HG03280 (cell line): Measurements from ENCODE around the gene ZBTB25.
A peak's percentile ranks its signal among the peaks of the same experiment; 100 is the strongest.

Source experiments
- ATAC-seq: cut with Tn5 transposase; IDR thresholded peaks from one replicate; pipeline ENCODE4 v1.9.1; 2021; ENCODE audit warnings: mild to moderate bottlenecking, moderate library complexity; ENCODE audit not compliant: unreplicated experiment

ZBTB25 gene

DNA sequence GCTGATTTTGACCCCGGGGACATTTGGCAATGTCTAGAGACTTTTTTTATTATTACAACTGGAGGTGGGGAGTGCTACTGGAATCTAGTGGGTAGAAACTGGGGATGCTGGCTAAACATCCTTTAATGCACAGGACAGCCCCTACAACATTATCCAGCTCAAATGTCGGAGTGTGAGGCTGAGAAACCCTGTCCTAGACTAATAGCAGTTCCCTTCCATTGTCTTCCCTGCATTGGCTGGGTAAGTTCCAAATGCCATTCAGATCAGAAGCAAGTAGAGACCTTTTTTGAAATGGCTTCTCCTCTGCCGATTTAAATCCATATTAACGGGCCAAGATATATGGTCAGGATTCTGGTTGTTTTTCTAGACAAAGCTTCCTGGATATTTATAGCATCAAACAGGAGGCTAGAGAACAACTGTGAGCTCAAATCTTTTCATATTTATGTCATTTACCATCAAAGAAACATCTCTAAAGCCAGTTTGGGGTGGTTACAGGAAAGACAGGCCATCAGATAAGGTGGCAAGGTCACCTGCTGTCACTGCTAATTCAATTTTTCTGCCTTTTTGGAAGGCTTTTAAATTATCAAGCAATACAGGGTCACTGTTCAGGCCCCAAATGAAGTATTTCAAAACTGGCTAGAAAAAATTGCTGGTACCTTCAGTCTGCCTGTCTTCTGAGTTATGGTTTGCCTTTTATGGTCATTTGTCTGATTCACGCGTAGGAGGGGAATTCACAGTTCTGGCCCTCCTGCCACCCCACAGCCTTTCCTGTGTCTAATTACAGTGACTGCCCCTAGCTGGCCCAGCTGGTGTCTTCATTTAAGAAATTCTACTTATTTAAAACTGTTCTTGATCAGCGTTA is 58.4 kb downstream of the ZBTB25 start:
- peak; percentile 94 for ATAC-seq

DNA sequence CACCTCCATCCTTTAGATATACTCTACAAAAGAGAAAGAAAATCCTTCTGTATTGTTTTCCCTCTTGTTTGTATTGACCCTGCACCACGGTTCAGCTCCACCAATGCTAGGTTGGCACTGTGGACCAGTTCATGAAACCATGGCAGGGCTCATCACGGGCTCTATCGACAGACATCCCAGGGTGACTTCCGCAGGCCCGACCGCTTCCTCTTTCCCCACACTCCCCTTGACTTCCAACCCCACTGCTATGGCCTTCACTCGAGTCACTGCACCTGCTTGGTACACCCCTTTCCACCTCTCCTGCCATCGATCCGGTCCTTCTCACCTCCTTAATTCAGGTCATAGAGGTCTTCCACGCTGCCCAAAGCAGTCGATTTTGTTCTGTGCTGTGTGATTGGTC is 59.5 kb downstream of the ZBTB25 start:
- ATAC-seq = no peak

DNA sequence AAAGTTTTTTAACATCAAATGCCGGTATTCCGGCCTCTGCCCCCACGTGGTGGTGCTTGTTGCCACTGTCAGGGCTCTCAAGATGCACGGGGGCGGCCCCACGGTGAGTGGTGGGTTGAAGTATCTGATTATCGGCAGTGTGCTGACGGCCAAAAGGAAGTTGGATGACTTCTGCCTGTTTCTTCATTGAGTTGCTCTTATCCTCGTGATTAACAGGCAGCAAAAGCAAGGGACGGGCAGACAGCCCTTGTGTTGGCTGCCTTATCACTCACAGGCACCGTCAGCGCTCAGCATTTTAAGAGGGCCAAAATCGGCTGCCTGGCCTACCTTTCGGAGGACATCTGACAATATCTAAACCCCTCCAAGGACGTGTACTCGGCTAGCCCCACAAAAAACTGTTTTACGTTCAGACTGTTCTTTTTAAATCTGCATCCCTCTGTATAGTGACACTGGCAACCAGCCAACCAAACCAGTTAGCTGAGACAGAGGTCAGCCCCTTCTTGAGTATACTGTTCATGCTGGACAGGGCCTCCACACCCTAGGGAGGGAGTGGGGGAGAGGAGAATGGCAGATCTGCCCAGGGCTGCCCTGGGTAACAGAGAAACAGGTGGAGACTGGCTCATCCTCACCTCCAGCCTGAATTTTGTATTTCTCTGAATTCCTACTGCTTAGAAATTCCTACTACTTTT is 61.2 kb downstream of the ZBTB25 start:
- no peak for ATAC-seq

DNA sequence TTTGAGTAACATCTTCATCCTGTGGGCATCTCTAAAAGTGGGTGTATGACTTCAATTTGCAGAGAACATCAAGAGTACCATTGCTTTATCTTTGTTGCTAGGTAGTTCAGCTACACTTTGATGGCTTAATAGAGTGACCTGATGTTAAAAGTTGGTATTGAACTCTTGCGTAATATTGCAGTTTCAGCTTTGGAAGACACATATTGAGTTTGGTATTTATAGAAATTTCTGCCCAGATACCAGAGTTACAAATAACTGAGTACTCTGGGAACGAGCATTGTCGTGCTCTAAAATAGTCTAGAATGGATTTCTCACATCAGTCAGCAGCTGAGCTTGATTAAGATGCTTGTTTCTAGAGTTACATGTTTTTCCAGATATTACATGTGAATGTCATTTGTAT is 63.1 kb downstream of the ZBTB25 start:
- no peak for ATAC-seq

DNA sequence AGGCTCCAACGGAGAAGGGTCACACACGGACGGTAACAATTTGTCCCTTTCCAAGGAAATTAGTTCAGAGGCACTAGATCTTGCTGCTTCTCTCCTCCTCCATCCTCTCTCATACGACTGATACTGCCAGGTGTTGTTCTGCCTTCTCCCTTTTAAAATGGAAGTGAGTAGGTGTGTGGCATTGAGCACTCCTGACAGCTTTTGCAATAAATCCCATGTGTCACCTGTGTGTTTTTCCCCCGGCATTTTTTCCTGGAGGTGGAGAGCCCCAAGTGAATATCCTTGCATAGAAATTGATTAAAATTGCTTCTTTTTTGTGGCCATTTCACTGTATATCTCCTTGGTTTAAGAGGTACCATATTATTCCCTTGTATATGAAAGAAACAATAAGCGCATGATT is 64.5 kb downstream of the ZBTB25 start:
- no peak for ATAC-seq

DNA sequence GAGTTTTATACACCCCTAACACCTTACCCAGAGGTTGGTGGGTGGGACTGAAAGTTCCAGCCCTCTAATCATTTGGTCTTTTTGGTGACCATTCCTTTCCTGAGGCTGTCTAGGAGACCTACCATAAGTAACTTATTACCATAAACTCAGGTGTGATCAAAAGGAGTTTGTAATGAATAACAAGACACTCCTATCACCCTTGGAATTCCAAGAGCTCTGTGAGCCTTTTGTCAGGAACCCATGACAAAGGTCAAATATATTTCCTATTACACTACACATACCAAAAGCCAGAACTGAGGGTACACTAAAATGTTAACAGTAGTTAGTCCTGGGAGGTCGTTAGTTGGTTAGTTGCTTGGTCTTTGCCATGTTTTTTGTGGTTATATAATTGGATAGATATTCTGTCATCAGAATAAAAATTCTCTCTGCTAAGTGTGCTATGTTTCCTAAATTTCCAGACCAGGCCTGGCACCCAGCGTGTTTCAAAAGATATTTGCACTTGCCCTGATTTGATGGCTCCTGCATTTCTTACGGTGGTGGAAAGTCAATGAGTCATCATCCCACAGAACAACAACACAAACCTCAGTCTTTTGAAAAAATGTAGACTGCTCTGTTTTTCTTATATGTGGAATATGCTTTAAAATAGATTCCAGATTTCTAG is 65.3 kb downstream of the ZBTB25 start:
- no peak for ATAC-seq

DNA sequence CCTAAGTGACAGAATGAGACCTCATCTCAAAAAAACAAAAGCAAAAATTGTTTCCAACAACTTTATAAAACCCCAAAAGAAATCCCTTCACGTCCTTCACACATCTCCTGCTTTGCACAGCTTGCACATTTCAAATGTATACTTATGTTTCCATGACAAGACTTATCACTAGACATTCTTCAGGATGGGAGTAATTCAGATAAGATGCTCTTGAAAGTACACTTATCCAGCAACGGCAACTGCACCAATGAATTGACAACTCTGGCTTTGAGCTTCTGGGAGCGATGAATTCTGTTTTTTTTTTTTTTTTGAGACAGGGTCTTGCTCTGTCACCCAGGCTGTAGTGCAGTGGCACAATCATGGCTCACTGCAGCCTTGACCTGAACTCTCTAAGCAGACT is 69.1 kb downstream of the ZBTB25 start:
- no peak for ATAC-seq

DNA sequence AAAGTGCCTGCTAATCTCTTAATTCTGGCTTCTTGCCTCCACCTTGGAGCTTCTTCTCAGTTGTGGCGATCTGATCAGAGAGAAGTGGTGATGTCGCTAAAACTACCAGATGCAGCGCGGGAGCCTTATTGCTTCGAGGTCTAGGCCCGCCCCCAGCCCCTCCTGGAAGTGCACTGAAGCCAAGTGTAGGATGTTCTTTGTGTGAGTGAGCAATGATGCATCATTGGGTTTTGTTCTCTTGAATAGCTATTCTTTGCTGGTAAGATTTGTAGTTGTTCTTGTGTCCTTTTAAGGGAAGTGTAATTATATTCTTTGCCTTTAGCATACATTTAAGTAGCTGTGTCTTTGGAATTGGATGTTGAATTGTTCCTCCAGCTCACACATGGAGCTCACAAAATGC is 79.7 kb downstream of the ZBTB25 start:
- ATAC-seq = no peak

DNA sequence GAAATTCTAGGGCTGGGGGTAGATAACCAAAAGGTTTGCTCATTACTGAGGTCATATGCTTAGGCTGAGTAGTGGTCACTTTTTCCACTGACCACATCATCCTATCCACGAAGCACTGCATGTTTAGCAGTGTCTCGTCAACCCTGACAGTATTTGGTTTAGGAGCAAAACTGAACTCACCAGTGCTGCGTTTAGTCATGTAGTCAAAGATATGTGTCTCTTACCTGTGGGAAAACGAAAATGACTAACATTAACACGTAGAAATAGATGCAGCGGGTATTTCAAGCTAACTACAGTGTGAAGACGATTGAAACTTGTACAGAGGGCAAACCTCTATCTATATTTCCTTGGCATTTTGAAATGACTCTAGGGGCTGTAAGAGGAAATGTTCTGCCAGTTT is 80.9 kb downstream of the ZBTB25 start:
- no peak for ATAC-seq

DNA sequence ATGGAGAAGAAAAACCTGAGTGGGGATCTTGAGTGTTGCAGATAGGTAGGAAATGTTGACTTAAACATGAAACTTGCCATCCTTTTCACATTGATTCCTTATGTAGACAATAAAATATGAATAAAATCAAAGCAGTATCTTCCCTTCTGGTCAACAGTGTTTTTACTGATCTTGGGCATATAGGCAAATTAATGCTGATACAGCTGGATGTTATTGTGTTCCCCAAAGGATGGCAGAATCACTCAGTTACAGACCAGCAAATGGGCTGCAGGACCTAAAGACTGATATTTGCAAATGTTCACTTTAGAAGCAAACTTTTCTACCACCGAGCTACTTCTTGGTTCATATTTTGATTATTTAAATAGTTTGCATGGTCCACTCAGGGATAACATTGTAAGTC is 81.6 kb downstream of the ZBTB25 start:
- no peak for ATAC-seq

DNA sequence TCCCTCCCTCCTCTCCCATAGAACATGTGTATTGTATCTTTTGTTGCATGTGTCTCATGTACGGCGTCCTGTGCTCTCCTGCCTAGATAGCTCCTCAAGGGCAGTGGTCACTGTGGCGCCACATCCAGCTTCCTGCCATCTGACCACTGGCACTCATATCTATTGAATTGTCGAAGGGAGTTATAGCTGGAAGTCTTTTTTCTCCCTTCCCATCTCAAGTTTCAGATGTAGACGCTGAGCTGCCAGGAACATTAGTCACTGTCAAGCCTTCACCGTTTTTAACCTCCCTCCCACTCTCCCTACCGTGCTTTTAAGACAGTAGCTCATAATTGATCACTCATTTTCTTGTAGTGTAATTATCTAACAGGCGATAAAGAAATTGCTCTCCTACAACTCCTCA is 82.5 kb downstream of the ZBTB25 start:
- ATAC-seq = no peak

DNA sequence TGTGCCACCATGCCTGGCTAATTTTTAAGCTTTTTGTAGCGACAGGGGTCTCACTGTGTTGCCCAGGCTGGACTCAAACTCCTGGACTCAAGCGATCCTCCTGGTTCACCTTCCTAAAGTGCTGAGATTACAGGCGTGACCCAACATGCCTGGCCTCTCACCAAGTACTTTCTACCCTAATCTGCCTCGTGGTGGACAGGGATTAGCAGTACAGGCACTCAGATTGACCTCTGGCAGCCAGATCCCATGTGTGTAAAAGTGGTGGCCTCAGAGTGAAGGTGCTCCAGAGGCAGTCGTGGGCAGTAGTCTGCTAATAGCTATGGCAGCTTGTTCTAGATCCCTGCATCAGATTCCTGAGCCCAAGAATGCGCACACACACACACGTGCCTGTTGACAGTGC is 84.6 kb downstream of the ZBTB25 start:
- ATAC-seq = no peak

DNA sequence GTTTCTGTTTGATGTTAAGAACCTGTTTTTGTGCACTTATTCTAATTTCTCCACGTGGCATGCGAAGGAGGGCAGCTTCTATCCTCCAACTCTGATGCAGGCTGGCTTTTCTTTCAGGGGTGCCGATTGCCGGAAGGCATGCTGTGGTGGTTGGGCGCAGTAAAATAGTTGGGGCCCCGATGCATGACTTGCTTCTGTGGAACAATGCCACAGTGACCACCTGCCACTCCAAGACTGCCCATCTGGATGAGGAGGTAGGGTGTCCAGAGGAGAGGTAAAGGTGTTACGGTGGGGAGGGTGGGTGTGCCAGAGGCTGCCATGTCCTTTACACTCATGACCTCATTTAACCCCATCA is 85.9 kb downstream of the ZBTB25 start:
- ATAC-seq = no peak

DNA sequence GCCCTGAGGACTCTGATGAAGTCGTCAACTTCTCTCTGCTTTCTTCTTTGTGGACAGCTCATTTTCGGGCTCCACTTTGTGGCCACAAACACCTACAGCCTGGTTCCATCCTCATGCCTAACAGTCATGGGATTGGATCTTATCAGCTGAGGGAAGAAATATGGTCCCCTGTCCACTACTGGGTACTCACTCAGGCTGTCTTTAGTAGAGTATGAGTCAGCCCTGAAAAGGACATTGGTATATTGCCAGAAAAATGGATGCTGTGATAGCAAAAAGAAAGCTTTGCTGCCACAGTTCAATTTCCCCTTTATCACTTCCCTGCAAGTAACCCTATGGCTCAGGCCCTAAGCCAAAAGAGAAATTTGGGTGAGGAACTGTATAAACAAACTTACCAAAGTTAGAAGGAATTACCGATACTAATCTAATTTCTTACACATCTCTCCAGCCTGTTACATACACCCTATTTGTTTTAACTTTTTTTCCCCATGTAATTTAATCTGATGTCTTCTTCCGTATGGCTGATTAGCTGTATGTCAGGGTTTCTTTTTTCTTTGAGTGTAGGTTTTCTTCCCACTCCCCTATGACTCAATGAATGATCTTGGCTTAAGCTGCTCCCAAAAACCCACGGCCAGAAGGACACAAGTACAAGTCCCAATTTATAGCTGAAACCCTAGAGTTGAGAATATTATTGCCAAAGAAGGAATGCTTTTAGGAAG is 86.4 kb downstream of the ZBTB25 start:
- no peak for ATAC-seq

DNA sequence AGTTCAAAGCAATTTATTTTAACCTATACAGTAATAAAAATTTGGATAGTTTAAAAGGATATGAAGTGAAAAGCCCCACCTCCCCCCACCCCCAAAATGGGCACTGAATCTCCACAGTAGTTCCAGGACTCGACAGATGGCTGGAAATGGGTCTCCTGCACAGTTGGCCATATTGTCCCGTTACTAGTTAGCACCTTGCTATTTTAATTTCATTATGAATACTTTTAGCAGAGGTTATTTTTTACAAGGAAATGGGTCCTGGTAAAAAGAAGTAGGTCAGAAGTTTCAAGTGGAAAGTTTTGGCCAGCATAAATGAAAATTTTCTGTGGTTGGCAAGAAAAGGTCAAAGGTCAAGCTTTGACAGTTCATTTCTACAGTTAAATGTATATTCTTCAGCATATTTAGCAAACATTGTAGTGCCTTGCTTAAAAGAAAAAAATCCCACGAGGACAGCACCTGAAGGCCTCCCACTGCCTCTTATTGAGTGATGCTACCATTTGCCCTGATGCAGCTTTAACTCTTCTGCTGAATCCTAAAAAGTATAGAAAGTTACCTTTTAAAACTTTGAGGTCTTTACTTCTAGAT is 87.2 kb downstream of the ZBTB25 start:
- ATAC-seq = no peak

DNA sequence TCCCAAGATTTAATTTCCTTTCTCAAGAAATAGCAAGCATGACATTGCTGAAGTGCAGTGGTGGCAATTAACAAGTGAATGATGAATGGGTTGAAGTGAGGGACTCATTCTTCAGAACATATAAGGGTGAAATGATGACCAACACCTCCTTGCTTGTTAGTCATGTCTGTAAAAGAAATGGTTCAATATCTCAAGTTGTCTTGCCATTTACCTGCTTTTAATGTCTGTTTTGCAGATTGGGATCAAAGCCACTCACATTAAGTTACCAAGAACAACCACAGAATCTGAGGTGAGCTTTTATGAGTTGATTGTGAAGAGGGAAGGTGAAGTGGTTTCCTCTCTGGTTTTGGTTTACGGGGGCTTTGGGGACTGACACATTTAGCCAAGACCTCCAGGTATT is 91.4 kb downstream of the ZBTB25 start:
- no peak for ATAC-seq

DNA sequence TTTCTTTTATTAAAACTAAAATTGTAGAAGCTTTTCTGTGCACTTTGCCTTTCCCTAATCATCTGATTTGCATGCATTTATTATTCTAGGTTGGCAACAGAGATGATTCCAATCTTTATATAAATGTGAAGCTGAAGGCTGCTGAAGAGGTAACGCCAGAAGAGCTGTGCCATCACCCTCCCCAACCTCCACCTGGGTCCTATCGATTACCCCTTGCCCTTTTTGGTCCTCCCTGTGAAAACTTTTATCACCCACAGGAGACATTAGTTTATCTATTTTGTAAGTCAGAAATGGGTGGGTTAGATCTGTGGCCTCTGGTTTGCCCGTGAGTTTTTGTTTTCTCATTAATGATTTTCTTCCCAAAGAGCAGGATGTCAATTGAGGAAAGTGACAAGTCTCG is 92.6 kb downstream of the ZBTB25 start:
- ATAC-seq = no peak

DNA sequence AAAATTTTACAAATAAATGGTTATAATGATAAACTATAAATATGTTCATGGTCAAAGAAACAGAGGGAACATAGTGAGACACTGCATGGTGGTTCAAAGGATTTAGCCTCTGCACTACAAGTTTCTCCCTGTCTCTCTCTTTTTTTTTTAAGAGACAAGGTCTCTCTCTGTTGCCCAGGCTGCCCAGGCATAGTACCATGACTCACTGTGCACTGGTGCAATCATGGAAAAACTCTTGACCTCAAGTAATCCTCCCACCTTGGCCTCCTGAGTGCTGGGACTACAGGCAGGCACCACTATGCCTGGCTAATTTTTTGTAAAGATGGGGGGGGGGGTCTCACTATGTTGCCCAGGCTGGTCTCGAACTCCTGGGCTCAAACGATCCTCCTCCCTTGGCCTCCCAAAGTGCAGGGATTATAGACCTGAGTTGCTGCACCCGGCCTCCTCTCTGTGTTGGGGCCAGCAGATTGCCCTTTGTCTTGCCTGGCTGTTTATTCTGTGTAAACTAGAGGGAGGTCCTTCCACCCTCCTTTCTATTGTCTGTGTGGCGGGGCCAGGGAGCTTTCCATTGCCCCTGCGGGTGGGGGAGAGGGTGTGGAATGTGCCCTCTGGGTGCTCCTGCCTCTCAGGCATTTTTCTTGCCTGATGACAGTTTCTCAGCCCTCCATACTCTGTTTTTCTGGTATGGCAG is 93.4 kb downstream of the ZBTB25 start:
- no peak for ATAC-seq

DNA sequence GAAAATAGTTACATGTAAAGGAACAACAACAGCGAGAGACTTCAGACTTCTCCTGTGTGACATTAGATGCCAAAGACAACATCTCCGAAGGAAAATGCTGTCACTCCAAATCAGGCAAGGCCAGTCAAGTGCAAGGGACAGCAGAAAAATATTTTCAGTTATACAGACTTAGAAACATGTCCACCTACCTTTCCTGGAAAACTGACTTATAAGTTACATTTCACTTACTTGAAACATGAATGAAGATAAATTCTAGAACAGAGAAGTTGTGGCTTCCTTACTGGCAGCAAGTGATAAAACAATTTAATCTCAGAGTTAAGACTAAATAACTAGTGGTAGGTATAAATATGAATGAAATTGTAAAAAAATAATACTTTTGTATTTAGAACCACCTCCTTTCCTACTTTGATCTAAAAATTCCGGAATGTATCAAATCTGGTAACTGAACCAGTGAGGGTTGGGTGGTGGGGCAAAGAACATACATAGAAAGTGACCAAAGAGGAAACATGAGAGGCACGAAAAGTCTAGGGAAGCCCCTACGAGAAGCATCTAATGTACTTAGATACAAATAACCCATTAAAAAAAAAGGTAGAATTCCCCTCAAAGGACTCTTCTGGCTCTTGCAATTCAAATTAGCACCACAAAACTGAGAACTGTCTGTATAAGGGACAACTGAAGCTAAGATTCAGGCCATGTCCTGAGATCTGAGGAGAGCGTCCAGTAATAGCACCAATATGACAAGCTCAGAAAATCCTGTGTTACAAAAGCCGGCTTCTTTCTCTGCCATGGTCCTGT is 94.3 kb downstream of the ZBTB25 start:
- ATAC-seq = no peak

DNA sequence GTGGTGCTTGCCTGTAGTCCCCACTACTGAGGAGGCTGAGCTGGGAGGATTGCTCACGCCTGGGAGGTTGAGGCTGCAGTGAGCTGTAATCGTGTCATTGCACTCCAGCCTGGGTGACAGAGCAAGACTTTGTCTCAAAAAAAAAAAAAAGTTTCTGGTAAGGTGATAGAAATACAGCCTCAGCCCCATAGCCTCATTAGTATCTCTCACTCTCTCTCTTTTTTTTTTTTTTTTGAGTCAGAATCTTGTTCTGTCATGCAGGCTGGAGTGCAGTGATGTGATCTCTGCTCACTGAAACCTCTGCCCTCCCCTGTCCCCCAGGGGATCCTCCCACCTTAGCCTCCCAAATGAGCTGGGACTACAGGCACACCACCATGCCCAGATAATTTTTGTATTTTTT is 96.3 kb downstream of the ZBTB25 start:
- ATAC-seq = no peak
